Fibroblast of the conjunctiva (primary cell): Measurements from ENCODE around the gene LLPH.

Source experiments
- DNase-seq: peaks from one replicate; pipeline ENCODE4 v3.0.0-alpha.2; 2010; ENCODE audit warnings: low read depth

The LLPH gene

GRCh38 chr12:66142826-66143225 is 12.3 kb upstream of the LLPH start:
- no peak for DNase-seq

DNA sequence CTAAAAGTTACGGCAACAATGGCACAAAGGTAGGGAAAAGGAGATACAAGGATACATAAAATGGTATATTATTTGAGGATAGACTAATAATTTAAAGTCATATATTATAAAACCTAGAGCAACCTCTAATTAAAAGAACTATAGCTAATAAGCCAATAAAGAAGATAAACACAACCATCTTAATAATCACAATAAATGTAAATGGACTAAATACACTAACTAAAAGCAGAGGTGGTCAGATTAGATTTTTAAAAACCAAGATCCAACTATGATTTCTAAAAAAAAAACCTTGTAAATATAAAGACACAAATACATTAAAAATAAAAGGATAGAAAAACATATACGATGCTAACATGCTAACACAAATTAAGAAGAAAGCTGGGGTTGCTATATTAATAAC is 10.7 kb upstream of the LLPH start:
- no peak for DNase-seq

DNA sequence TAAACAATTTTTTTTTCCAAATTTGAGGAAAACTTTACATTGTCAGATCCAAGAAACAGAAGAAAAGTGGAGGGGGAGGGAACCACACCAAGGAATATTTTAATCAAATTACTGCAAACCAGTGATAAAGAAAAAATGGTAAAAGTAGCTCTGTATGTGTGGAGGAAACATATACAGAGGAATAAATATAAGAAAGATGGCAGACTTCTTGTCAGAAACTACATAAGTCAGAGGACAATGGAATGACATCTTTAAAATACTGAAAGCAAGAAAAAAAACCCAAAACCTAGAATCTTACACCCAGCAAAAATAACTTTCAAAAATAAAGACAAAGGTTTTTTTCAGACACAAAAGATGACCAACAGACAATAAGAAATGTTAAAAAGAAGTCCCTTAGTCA is 10.2 kb upstream of the LLPH start:
- DNase-seq: no peak

DNA sequence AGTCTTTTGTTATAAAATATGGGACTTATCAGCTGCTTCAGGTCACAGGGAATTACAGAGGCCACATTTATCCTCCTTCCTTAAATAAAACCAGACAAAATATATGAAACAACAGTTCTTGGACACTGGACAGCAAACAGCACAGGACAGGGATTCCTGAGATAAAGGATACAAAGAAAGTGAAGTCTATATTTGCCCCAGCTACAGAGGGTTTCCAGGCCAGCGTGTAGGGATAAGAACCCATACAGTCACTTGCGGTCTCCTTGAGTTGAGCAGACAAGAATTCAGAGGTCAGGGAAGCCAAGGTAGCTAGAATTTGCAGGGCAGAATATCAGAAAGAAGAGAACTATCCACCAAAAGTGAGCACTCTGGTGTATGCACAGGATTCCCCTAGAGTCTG is 8.8 kb upstream of the LLPH start:
- no peak for DNase-seq

- no peak for DNase-seq
Observed at GRCh38 chr12:66137937-66138336, 7.4 kb upstream of the LLPH start.

DNA sequence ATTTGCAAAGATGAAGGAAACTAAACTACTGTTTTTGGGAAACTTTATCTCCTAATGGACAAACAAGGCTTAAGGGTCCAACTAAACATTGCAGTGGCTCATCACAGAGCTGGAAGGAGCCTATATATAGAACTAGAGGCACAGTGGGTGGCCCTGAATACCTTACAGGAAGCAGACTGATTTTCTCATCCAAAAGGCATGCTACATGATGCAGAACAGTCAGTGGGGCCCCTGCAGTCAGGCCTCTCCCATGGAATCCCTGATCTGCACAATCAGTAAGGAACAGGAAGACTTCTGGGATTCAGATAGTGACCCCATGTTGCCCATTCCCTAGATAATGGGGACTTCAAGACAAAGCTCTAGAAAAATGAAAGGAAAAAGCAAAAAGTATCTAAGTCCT is 1.9 kb upstream of the LLPH start:
- no peak for DNase-seq

DNA sequence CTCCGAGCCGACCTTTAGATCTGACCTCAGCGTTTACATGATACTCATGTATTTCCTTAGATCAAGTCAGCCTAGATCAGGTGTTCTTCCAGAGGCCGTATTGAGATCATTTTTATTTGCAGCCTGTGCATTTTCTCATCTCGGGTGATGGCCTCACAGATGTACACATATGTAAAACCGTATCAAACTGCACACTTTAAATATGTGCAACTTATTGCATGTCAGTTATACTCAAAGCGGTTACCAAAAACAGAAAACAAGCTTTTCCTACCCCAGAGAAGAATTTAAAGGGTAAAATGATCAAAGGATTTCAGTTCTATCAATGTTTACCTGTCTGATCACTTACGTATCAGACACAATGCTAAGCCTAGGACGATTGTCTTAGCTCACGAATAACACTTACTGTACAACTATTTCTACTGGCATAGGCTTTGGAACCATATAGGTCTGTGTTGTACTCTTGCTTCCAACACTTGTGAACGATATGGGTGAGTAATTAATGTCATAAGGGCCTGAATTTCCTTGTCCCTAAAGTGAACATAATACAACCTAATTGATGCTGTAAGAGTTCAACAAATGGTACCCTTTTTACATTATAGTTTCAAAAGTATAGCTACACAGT is 628 bp upstream of the LLPH start:
- DNase-seq: no peak

DNA sequence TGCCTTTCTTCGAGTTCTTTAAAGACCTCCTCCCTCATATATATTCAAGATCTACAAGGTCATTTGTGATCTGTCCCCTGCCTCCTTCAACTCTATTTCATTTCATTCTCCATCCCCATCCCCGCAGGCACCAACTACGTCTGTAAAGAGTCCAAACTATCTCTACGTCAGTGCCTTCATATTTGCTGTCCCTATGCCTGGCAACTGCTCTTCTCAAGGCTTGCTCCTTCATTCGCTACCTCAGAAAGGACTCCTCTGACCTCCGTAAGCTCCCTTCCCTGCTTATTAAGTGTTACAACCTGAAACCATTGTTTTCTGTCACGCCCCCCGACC is 650 bp downstream of the LLPH start:
- no peak for DNase-seq

DNA sequence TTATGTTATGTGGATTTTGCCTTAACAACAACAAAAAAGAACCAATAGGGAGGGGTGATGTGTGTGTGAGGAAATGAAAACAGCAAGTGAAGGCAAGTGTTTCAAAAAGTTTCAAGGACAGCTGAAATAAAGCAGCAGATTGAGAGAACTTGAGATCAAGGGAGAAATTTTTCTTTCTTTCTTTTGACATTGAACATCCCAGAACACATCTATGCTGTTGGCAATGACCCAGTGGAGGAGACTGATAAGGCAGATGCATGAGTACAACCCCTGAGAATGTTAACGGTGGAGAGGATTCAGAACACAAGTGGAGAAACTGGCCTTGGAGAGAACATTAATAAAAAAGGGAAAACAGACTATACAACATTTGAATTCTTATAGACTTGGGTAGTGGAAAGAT is 2.9 kb downstream of the LLPH start:
- DNase-seq: no peak

DNA sequence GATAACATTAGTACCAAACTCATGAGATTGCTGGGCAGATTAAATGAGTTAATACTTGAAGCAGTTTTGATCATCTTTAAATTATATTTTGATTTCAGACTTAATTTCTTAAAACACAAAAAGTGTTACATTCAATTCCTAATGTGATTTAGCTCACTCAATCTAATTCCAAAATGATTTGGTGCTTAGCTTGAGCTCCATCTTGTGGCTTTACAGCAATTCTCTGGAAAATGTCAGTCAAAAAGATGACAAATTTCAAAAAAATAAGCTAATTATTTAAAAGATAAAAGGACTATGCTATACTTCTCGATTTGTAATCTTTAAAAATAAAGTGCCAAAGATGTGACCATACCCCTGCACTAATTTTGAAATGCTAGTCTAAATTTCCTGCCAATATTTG is 10.1 kb downstream of the LLPH start:
- no peak for DNase-seq

GRCh38 chr12:66119870-66120241 is 10.7 kb downstream of the LLPH start:
- no peak for DNase-seq

DNA sequence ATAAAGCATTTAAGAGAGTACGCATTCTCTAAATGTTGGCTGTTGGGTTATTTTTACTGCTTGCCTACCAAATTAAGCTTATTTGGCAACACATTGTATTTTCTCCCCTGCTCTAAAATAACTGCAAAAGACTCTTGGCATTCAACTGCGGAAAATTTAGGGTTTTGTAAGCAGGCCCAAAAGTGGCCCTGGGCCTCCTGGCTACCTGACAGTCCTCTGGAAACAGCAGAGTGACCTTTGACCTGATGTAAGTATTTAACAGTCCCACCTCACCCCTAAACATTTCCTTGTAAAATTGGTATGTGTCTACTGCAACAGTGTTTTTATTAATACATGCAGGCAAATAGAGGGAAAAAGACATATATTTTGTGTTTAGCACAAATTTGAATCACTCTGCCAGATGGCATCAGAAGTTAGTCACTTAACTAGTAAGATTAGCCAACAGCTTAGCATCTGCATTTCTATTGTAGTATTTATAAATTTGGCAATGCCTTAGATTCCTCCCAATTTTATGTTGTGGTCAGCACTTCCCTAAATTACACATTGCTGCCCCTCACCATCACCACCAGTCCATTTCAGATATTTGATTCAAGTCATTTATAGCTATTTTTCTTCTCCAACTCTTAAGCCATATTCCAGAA is 11.2 kb downstream of the LLPH start:
- no peak for DNase-seq

DNA sequence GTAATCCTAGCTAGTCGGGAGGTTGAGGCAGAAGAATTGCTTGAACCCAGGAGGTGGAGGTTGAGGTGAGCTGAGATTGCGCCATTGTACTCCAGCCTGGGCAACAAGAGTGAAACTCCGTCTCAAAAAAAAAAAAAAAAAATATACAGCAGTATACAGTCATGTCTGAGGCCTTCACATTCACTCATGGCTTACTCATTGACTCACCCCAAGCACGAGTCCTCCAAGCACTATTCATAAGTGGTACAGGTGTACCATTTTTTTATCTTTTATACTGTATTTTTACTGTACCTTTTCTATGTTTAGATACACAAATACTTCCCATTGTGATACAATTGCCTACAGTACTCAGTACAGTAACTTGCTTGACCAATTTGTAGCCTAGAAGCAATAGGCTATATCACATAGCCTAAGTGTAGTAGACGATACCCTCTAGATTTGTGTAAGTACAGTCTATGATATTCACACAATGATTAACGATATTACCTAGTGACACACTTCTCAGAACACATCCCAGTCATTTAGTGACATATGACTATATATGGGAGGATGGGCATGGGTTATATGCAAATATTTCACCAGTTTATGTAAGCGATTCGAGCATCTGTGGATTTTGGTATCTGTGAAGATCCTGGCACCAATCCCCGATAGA is 12.2 kb downstream of the LLPH start:
- no peak for DNase-seq

GRCh38 chr12:66117242-66117641 is 13.3 kb downstream of the LLPH start:
- no peak for DNase-seq

GRCh38 chr12:66115071-66115600 is 15.4 kb downstream of the LLPH start:
- no peak for DNase-seq

DNA sequence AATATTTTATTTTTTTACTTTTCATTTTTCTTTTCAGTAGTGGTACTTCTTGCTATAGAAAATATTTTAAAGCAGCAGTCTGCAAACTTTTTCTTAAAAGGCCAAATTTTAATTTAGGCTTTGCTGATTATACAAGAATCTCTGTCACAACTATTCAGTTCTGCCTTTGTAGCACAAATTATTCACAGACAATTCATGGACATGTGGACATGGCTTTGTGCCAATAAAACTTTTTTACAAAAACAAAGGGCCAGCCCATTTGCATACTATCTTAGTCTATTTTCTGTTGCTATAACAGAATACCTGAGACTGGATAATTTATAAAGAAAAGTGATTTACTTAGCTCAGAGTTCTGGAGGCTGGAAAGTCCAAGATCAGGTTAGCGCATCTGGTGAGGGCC is 17.1 kb downstream of the LLPH start:
- DNase-seq: no peak

DNA sequence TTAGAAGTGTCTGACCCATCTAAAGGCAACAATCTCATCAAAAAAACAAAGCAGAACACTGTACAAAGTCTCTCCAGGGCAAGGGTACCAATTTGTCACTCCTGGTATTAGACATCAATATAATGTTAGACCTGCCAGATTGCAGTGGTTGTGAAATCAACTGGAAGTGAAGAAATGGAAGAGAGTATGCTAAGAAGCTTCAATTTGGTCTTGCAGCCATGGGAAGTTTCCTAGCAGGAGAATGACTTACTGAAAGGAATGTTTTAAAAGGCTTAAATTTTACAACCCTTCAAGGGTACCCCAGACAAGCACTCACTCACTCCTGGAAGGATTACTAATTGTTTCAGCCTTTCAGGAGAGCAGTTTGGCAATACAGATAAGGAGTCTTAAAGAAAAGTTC is 18.9 kb downstream of the LLPH start:
- no peak for DNase-seq

DNA sequence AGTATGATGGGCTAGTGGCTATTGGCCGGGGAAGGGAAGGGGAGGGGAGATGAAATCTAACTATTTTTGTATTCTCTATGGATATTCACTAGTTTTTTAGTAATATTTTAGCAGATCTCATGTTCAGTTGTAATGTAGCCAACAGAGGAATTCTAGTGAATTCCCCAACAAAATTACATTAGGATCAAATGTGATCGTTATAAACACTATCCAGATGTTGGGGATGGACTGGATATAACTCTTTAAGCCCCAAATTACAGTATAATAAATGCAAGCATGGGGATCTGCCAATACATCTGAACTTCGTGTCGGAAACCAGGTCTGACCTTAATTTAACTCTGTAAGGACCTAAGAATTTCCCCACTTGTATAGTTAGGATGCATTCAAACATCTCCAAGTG is 21.5 kb downstream of the LLPH start:
- no peak for DNase-seq

DNA sequence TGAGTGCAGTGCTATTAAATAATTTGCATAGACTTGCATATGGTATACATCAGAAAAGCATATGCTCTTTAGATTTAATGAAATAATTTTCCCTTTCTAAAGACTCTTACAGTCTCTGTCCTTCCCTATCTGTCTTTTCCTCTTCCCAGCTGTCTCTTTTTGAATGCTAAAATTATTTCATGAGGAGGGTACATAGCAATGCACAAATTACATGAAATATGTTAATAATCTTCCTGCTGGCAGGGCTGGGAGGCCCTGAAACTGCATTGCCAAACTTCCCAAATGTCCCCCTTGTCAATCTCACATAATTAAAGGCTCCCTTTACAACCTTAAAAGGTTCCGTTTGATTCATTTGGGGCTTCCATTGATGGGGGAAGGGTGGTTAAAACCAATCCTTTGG is 22.2 kb downstream of the LLPH start:
- no peak for DNase-seq

GRCh38 chr12:66107451-66107915 is 23.1 kb downstream of the LLPH start:
- DNase-seq: peak; percentile 91

DNA sequence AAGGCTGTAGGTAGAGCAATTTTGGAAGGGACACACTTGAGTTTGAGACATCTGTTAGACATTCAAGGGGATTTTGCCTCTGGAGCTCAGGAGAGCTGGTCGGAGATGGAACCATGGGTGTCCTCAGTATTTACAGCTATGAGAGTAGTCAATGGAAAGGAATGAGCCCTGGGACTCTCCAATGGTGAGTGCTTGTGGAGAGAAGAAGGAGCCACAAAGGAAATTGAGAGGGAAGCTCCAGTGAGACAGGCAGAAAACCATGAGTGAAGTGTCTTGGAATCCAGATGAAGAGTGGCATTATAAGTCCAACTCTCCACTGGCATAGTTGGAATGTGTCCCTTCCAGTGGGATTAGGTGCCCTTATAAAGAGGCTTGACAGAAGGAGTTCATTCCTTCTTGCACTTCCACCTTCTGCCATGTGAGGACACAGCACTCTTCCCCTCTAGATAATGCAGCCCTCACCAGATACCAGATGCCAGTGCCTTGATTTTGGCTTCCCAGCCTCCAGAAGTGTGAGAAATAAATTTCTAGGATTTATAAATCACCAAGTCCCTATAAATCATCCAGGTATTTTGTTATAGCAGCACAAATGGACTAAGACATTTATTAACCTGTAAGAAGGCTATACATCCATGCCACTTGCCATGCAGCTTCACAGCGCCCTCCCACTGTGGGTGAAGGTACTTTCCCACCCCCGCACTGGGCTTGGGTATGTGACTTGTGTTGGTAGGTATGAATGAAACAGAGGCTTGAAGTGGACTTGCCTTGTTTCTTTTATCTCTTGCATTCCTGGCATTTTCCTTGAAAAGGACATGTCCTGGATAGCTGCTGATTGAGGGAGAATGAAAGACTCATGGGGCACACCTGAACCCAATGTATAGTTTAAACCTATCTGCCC is 27.3 kb downstream of the LLPH start:
- no peak for DNase-seq

GRCh38 chr12:66092559-66093269 is 37.8 kb downstream of the LLPH start:
- no peak for DNase-seq
